ENCODE measurements around the gene ANKRD39. TPM values are rescaled to one million over a fixed set of nuclear protein-coding genes. Genes with fewer than 3 reads are reported as not detected.

The ANKRD39 gene
- total RNA-seq, 2 donors from 2014 or later: 12.4 to 18.7 TPM

DNA sequence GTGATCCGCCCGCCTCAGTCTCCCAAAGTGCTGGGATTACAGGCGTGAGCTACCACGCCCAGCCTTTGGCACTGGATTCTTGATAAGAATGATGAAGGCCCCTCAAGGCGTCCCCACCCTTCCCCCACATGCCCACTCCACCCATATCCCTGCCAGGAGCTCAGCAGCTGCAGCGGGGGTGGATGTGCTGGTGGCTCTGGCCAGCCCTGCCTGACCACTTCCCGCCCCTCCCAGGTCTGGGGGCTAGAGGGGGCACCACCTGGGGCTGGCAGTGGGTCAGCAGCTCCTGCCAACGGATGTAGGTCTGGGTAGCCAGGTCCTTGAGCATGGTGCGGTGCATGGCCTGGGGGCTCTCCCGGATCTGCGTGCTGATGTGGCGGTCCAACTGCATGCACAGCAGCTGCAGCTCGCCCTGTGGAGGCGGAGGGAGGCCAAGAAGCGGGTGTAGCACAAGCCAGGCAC, 19.8 kb upstream of the ANKRD39 start:
- Histone ChIP-seq H3K4me1 (peaks cover 5% of the 10 kb centered on the region), H3K4me3 (no peak overlapping the region), H3K9me3 (no peaks in the 10 kb centered on the region), H3K36me3 (no peaks in the 10 kb centered on the region), H3K27me3 (no peaks in the 10 kb centered on the region), H3K9ac (ENCODE audit: low read depth in 2 of 2, low read length in 2 of 2) (no peak overlapping the region), H3K27ac (no peak overlapping the region)
- DNase-seq: no peak
- intact Hi-C loops (cut with DNase I): no loop called here
- TF ChIP-seq CTCF (IDR thresholded peaks at IDR 0.05): no peak

DNA sequence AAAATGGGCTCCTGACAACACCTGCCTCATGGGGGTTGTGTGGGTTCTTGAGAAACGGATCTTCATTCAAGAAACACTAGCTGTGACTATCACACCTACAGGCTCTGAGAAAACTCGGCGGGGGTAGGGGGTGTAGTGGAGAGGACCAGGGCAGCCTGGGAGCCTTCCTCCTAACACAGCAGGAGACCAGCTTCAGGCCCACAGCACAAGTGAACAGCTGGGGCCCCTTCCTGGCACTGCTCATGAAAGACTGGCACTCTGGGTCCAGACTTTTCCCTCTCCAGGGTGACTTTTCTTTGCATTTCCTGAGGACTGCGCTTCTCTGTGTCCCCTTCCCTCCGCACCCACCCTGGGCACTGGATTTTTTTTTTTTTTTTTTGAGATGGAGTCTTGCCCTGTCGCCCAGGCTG, 19.2 kb upstream of the ANKRD39 start:
- H3K36me3 ChIP-seq: no peaks in the 10 kb centered on the region
- peaks cover 5% of the 10 kb centered on the region for H3K4me1 ChIP-seq
- intact Hi-C loops (cut with DNase I): no loop called here

DNA sequence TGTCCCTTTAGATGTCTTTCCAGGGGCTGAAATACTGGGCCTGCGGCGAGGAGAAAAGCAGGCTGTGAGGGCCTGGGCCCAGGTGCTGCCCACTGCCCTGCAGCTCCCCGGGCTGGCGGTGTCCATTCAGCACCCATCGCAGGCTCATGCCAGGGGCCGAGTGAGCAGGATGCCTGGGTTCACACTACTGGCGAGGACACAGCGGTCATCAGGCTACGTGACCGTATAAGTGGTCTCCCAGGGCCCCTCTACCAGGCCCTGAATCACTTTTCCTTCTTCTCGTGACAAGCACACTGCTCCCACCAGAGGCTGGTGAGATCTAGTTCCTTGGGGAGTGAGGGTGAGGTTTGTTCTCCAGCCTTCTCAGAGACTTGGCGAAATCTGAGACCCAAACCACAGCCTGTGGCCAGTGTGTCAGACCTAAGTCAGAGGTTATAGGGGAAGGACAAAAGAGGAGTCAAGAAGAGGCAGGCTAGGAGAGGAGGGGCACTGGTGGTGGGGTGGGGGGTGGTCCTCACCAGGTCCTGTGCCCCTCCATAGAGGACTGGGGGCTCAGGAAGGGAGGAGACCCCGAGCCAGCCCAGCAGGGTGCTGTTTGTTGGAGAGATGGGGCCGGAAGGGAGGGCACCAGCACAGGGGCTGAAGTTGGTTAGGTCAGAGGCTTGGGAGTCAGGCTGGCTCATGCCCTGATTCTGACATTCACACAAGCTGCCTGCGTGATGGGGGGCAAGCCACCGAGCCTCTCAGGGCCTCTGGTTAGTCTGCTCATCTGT, 18.6 kb upstream of the ANKRD39 start:
- Histone ChIP-seq H3K4me3 (no peak overlapping the region), H3K27me3 (no peaks in the 10 kb centered on the region), H3K4me1 (peaks cover 5% of the 10 kb centered on the region), H3K36me3 (no peaks in the 10 kb centered on the region), H3K27ac (no peak overlapping the region), H3K9ac (ENCODE audit: low read depth in 2 of 2, low read length in 2 of 2) (no peak overlapping the region), H3K9me3 (no peaks in the 10 kb centered on the region)
- no peak for DNase-seq
- TF ChIP-seq CTCF (IDR thresholded peaks at IDR 0.05): no peak
- intact Hi-C loops (cut with DNase I): no loop called here

More for the DNA sequence above, 19.2 kb upstream of the ANKRD39 start:
- no peak overlapping the region for H3K9ac ChIP-seq (ENCODE audit: low read depth in 2 of 2, low read length in 2 of 2)
- H3K27me3 ChIP-seq: no peaks in the 10 kb centered on the region
- no peak overlapping the region for H3K27ac ChIP-seq
- H3K9me3 ChIP-seq: no peaks in the 10 kb centered on the region
- no peak overlapping the region for H3K4me3 ChIP-seq
- no peak for DNase-seq
- TF ChIP-seq CTCF (IDR thresholded peaks at IDR 0.05): no peak

GRCh38 chr2:96875498-96876268, 17.9 kb upstream of the ANKRD39 start:
- H3K27ac ChIP-seq: no peak overlapping the region
- intact Hi-C loops (cut with DNase I): no loop called here
- H3K4me1 ChIP-seq: peaks cover 5% of the 10 kb centered on the region

More at GRCh38 chr2:96875498-96876268, 17.9 kb upstream of the ANKRD39 start:
- no peaks in the 10 kb centered on the region for H3K9me3 ChIP-seq
- H3K9ac ChIP-seq (ENCODE audit: low read depth in 2 of 2, low read length in 2 of 2): no peak overlapping the region
- TF ChIP-seq CTCF (IDR thresholded peaks at IDR 0.05): no peak
- H3K36me3 ChIP-seq: no peaks in the 10 kb centered on the region
- H3K4me3 ChIP-seq: no peak overlapping the region
- H3K27me3 ChIP-seq: no peaks in the 10 kb centered on the region
- no peak for DNase-seq

All from colonic mucosa (tissue), 4 donors.